Measurements from ENCODE around the gene BPIFB2. TPM values are rescaled to one million over a fixed set of nuclear protein-coding genes. Genes with fewer than 3 reads are reported as not detected.

BPIFB2 gene
- total and polyA plus RNA-seq, 2 donors (not counting 3 experiments of a cell fraction or from before 2014, with no cell fraction given), result not detected

GRCh38 chr20:32978009-32978335 lies 29.5 kb upstream of the BPIFB2 start:
- no peak for TF ChIP-seq MAX (IDR thresholded peaks at IDR 0.05; ENCODE audit: insufficient read depth, insufficient read length)
- no peak for TF ChIP-seq MYC (IDR thresholded peaks at IDR 0.05; ENCODE audit: low read depth, low read length)
- TF ChIP-seq, protein P1, sequence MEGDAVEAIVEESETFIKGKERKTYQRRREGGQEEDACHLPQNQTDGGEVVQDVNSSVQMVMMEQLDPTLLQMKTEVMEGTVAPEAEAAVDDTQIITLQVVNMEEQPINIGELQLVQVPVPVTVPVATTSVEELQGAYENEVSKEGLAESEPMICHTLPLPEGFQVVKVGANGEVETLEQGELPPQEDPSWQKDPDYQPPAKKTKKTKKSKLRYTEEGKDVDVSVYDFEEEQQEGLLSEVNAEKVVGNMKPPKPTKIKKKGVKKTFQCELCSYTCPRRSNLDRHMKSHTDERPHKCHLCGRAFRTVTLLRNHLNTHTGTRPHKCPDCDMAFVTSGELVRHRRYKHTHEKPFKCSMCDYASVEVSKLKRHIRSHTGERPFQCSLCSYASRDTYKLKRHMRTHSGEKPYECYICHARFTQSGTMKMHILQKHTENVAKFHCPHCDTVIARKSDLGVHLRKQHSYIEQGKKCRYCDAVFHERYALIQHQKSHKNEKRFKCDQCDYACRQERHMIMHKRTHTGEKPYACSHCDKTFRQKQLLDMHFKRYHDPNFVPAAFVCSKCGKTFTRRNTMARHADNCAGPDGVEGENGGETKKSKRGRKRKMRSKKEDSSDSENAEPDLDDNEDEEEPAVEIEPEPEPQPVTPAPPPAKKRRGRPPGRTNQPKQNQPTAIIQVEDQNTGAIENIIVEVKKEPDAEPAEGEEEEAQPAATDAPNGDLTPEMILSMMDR (IDR thresholded peaks at IDR 0.05; ENCODE audit: extremely low read depth in 1 of 2, insufficient read depth in 1 of 2, low read depth in 1 of 2, low read length in 2 of 2), result no peak
- TF ChIP-seq EZH2 (IDR thresholded peaks at IDR 0.05; ENCODE audit: borderline replicate concordance, low read depth, low read length, severe bottlenecking), result no peak
- no peak for TF ChIP-seq FOS (IDR thresholded peaks at IDR 0.05; ENCODE audit: borderline replicate concordance, insufficient read depth, low read length)
- no peak for TF ChIP-seq POLR2A (IDR thresholded peaks at IDR 0.05; ENCODE audit: low read depth, low read length)
- no peak for TF ChIP-seq JUN (IDR thresholded peaks at IDR 0.05; ENCODE audit: borderline replicate concordance, insufficient read depth, insufficient read length, low read depth)
- TF ChIP-seq POLR2AphosphoS5 (IDR thresholded peaks at IDR 0.05; ENCODE audit: insufficient read depth, low read depth, low read length), result no peak
- CTCF ChIA-PET, result no interaction called here
- Histone ChIP-seq H3K9me3 (replicated peaks; ENCODE audit: control insufficient read depth, insufficient read depth, low read length) (no peaks in the 10 kb centered on the region), H3K4me3 (replicated peaks in 1 of 3; ENCODE audit: insufficient read depth in 1 of 3, low read depth in 1 of 3, low read length in 3 of 3) (no peak overlapping the region), H4K20me1 (replicated peaks; ENCODE audit: control insufficient read depth, extremely low read depth, insufficient read depth, low read length) (no peaks in the 10 kb centered on the region), H2AFZ (ENCODE audit: low read depth, low read length) (no peak overlapping the region), H3K9me1 (replicated peaks; ENCODE audit: control insufficient read depth, extremely low read depth, insufficient read depth, low read length) (no peaks in the 10 kb centered on the region), H3K9ac (replicated peaks; ENCODE audit: extremely low read depth, insufficient read depth, low read length) (no peak overlapping the region), H3K36me3 (ENCODE audit: control insufficient read depth in 2 of 2, extremely low read depth in 1 of 2, insufficient read depth in 2 of 2, low read length in 2 of 2) (no peaks in the 10 kb centered on the region), H3K4me1 (ENCODE audit: control insufficient read depth, extremely low read depth, insufficient read depth, low read length) (no peaks in the 10 kb centered on the region), H3K79me2 (ENCODE audit: control insufficient read depth, insufficient read depth, low read length) (no peaks in the 10 kb centered on the region), H3K27me3 (ENCODE audit: control insufficient read depth in 2 of 2, insufficient read depth in 2 of 2, low read length in 2 of 2) (peaks cover 0 to 1% of the 10 kb centered on the region in 2 experiments), H3K27ac (ENCODE audit: insufficient read depth, low read depth, low read length) (no peak overlapping the region), H3K4me2 (ENCODE audit: insufficient read depth, low read length) (no peak overlapping the region)
- DNase-seq (ENCODE audit: low read depth, low spot score) (no peak), FAIRE-seq (no peak)
- POLR2A ChIA-PET, result no interaction called here
- BruUV-seq (replicated peaks), result no TSS peak
- dilution Hi-C loops (cut with MboI; ENCODE audit: extremely low pct_ligation_motif_present, low sequenced_read_pairs), result no loop called here
- intact Hi-C loops (cut with micrococcal nuclease), result no loop called here

All from endothelial cell of umbilical vein (primary cell).